ENCODE results near the gene GOLGA3. TPM values are rescaled to one million over a fixed set of nuclear protein-coding genes. Genes with fewer than 3 reads are reported as not detected.
"Not testable (repeated sequence)": the region's sequence is repeated elsewhere in the genome, so short reads cannot be mapped to it uniquely, and the experiment has no call there.

Gene GOLGA3
- polyA plus RNA-seq, 4 donors: 25.1 to 35.3 (median 29.9) TPM

DNA sequence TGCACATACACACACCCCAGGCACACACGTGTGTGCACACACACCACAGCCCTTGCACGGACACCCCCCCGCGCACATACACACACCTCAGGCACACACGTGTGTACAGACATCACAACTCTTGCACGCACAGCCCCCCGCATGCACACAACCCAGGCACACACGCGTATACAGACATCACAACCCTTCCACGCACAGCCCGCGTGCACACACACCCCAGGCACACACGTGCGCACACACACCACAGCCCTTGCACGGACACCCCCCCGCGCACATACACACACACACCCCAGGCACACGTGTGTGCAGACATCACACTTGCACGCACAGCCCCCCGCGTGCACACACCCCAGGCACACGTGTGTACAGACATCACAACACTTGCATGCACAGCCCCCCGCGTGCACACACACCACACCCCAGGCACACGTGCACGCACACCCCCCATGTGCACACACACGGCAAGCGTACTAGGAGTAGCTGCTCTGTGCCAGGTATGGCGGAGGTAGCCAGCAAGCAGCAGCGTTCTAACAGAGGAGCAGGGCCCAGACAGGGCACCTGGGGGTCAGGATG, 48.8 kb downstream of the GOLGA3 start:
- no peak for DNase-seq (ENCODE audit: low read depth in 4 of 4, low spot score in 3 of 4)

GRCh38 chr12:132777614-132778013, 51.1 kb downstream of the GOLGA3 start:
- DNase-seq (ENCODE audit: low read depth in 4 of 4, low spot score in 3 of 4): no peak

- DNase-seq (ENCODE audit: low read depth in 4 of 4, low spot score in 3 of 4): no peak
Observed at GRCh38 chr12:132776816-132777568, 51.7 kb downstream of the GOLGA3 start.

DNA sequence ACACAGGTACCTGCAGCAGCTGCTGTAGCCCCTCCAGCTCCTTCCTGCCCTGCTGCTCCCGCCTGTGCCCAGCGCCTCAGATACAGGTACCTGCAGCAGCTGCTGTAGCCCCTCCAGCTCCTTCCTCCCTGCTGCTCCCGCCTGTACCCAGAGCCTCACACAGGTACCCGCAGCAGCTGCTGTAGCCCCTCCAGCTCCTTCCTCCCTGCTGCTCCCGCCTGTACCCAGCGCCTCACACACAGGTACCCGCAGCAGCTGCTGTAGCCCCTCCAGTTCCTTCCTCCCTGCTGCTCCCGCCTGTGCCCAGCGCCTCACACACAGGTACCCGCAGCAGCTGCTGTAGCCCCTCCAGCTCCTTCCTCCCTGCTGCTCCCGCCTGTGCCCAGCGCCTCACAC, 52.4 kb downstream of the GOLGA3 start:
- DNase-seq (ENCODE audit: low read depth in 4 of 4, low spot score in 3 of 4): not testable (repeated sequence)

- DNase-seq (ENCODE audit: low read depth in 4 of 4, low spot score in 3 of 4): no peak
Observed at GRCh38 chr12:132775502-132776229, 53.0 kb downstream of the GOLGA3 start.

DNA sequence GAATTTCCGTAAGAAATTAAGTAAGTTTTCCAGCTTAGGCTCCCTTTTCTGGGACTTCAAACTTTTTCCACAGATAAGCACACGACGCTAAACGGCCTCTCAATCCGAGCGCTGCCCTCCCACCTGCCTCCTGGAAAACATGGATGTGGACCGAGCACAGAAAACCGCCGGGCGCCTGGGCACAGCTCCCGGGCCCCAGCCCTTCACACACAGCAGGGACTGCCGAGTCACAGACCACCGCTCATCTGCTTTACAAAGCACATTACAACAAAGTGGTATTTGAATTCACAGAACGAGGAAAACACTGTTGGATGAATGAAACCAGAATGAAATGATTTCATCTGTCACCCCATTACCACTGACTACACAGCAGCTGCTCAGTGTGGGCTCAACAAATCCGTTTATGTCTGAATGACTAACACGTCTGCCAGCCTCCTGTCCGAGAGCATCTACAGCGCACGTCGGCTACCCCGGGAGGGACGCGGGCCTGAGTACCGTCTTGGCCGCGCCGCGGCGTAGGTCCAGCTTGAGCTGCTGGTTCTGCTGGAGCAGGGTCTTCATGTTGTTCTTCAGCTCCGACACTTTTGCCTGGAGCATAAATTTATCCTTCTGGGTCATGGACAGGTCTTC, 53.9 kb downstream of the GOLGA3 start:
- no peak for DNase-seq (ENCODE audit: low read depth in 4 of 4, low spot score in 3 of 4)

DNA sequence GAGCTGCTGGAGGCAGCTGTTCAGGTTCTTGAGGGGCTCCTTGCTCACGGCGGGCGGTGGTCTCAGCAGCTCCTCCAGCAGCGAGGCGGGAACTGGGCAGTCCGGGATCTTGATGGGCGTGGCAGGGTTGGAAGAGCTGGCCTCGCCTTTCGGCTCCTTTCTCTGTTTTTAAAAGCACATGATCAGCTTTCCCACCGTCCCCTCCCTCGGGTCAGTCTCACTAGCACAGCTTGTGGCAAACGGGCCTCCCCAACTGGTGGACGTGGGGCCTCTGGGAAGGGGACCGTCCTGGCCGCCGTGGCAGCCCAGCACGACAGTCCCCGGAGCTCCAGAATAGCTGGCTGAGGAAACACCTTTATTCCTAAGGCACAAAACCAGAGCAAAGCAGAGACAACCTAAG, 54.5 kb downstream of the GOLGA3 start:
- no peak for DNase-seq (ENCODE audit: low read depth in 4 of 4, low spot score in 3 of 4)

GRCh38 chr12:132773077-132773955, 55.4 kb downstream of the GOLGA3 start:
- DNase-seq (ENCODE audit: low read depth in 4 of 4, low spot score in 3 of 4): no peak

DNA sequence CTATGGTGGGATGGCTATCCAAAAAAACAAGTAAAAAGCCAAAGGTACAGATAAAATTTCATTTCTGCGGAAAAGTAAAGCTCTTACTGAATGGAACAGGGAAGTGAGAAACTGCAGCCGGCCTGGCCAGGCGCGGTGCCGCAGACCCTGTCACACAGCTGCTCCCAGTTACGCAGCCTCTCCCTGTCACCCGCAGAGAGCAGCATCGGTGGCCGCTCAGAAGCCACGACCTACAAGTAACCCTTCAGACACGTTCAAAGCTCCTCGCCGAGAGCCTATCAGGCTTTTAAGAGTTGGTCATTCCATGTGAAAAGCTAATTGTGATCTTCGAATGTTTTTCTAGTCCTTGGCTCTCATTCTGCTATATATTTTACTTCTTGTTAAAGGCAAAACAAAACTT, 56.1 kb downstream of the GOLGA3 start:
- peak in 2 of 4 donors; percentile 36 to 51 for DNase-seq (ENCODE audit: low read depth in 4 of 4, low spot score in 3 of 4)

GRCh38 chr12:132771126-132771838, 57.4 kb downstream of the GOLGA3 start:
- DNase-seq (ENCODE audit: low read depth in 4 of 4, low spot score in 3 of 4): no peak

DNA sequence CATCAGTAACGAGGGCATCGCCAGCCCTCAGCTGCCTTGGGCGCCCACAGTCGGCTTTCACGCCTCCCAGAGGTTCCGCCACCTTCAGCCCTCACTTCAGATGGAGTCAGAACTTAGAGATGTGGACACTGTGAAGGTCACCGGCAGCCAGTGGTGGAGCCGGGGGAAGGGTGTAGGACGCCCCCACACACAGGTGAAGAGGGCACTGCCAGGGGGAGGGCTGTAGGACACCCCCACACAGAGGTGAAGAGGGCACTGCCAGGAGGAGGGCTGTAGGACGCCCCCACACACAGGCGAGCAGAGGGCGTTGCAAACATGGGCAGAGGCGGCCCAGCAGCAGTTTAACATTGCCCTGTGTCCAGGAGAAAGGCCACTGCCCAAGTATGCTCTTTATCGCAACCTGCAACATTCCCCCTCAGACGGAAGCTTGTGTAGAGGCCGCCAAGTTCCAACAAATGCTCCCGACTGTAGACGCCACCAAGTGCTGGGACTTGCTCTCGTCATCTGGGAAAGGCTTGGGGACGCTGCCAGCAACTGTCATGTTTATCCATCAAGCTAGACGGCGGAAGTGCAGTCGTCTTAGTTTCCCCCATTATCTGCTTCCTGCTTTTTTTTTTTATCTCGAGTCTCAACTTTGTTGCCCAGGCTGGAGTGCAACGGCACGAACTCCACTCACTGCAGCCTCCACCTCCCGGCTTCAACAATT, 62.1 kb downstream of the GOLGA3 start:
- no peak for DNase-seq (ENCODE audit: low read depth in 4 of 4, low spot score in 3 of 4)

DNA sequence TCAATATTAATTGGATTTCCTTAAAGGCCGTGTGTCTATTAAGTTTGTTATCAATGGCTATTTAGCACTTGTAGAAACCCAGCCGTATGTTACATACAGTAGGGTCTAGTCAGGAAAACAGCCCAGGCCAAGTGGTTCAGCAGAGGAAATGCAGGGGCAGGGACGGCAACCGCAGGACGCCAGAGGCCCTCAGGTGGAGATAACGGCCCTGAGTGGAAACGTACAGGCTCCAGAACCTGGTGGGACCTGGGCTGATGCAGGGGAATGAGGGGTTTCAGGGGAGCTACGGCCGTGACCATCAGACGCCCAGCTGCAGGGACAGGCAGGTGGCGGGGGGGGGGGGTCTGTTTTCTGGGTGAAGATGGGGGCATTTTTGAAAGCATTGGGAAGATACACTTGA, 63.3 kb downstream of the GOLGA3 start:
- no peak for DNase-seq (ENCODE audit: low read depth in 4 of 4, low spot score in 3 of 4)

- no peak for DNase-seq (ENCODE audit: low read depth in 4 of 4, low spot score in 3 of 4)
Observed at GRCh38 chr12:132764231-132764630, 64.4 kb downstream of the GOLGA3 start.

DNA sequence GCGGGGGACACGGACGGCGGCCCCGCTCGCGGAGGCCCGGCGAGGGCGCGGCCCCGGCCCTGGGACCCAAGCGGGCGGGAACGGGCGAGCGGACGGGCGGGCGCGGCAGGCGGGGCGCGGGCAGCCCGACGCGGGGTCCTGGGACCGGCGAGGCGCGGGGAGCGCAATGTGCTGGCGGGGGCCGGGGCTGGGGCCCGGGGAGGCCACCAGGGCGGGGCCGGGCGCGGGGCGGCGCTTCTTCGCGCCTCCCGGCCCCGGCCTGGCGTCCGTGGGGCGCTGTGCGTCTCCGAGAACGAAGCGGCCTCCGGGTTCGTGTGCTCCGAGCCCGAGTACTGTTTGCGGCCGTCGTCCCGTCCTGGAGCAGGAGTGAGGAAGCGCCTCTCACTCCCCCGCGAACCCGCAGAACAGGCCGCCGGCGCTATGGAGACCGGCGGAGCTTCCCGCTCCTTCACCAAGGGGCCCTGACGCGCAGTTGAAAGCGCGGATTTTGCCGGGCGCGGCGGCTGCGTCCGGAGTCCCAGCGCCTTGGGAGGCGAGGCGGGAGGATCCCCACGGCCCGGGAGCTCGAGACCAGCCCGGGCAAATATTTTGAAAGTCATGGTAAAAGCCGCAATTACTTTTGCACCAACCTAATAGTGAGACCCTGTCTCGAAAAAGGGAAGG, 66.6 kb downstream of the GOLGA3 start:
- peak; percentile 66 to 78 (median 77) for DNase-seq (ENCODE audit: low read depth in 4 of 4, low spot score in 3 of 4)

GRCh38 chr12:132761032-132761920, 67.4 kb downstream of the GOLGA3 start, which contains the start of gene ANKLE2:
ANKLE2 (minus strand) TSS chr12:132761832; CDS start chr12:132761798, 34 bp downstream.
- DNase-seq (ENCODE audit: low read depth in 4 of 4, low spot score in 3 of 4): no peak

GRCh38 chr12:132759359-132759758, 69.3 kb downstream of the GOLGA3 start:
- DNase-seq (ENCODE audit: low read depth in 4 of 4, low spot score in 3 of 4): no peak

- not testable (repeated sequence) for DNase-seq (ENCODE audit: low read depth in 4 of 4, low spot score in 3 of 4)
Observed at GRCh38 chr12:132758825-132759224, 69.8 kb downstream of the GOLGA3 start.
